ENCODE measurements around the gene PPARA. TPM values are rescaled to one million over a fixed set of nuclear protein-coding genes. Genes with fewer than 3 reads are reported as not detected.
"Not testable (repeated sequence)": the region's sequence is repeated elsewhere in the genome, so short reads cannot be mapped to it uniquely, and the experiment has no call there.

PPARA gene
- total RNA-seq, 2 donors from 2014 or later = 31.7 to 36.1 TPM

GRCh38 chr22:46260038-46260437 is 109.7 kb downstream of the PPARA start:
- H3K4me3 Mint-ChIP-seq = no peak overlapping the region
- no peaks in the 10 kb centered on the region for H3K36me3 Mint-ChIP-seq
- peaks cover 0 to 3% of the 10 kb centered on the region in 2 donors for H3K27me3 Mint-ChIP-seq
- peaks cover 14 to 18% of the 10 kb centered on the region in 2 donors for H3K4me1 Mint-ChIP-seq (ENCODE audit: low read depth in 2 of 2)
- no peaks in the 10 kb centered on the region for H3K9me3 Mint-ChIP-seq
- no peak for ATAC-seq
- no peak for DNase-seq (ENCODE audit: low spot score)
- H3K27ac Mint-ChIP-seq = no peak overlapping the region

- H3K9me3 Mint-ChIP-seq = no peaks in the 10 kb centered on the region
- peaks cover 0 to 3% of the 10 kb centered on the region in 2 donors for H3K27me3 Mint-ChIP-seq
- no peaks in the 10 kb centered on the region for H3K36me3 Mint-ChIP-seq
- peaks cover 22 to 28% of the 10 kb centered on the region in 2 donors for H3K4me1 Mint-ChIP-seq (ENCODE audit: low read depth in 2 of 2)
- peak; percentile 83 for DNase-seq (ENCODE audit: low spot score)
- H3K4me3 Mint-ChIP-seq = no peak overlapping the region
- ATAC-seq = peak; percentile 91 to 94
- H3K27ac Mint-ChIP-seq = peak overlapping the region in 1 of 2 donors; percentile 72
Observed at GRCh38 chr22:46262449-46263215, 112.3 kb downstream of the PPARA start.

- Mint-ChIP-seq H3K27me3 (peaks cover 0 to 3% of the 10 kb centered on the region in 2 donors), H3K27ac (peak within 1 kb of the TSS; percentile 44 to 72), H3K36me3 (no peaks in the 10 kb centered on the region), H3K4me1 (ENCODE audit: low read depth in 2 of 2) (peaks cover 23 to 30% of the 10 kb centered on the region in 2 donors), H3K9me3 (no peaks in the 10 kb centered on the region), H3K4me3 (peak within 1 kb of the TSS; percentile 70)
- DNase-seq (ENCODE audit: low spot score) (no peak), ATAC-seq (no peak)
Observed at GRCh38 chr22:46263216-46263590, 112.9 kb downstream of the PPARA start, which contains the start of gene PKDREJ. PKDREJ (minus strand) TSS chr22:46263343; CDS start chr22:46263322, 21 bp downstream.

GRCh38 chr22:46264520-46264919 is 114.2 kb downstream of the PPARA start:
- H3K4me3 Mint-ChIP-seq = peak overlapping the region; percentile 70
- not testable (repeated sequence) for H3K27ac Mint-ChIP-seq; ATAC-seq; H3K9me3 Mint-ChIP-seq; H3K27me3 Mint-ChIP-seq; H3K36me3 Mint-ChIP-seq; DNase-seq (ENCODE audit: low spot score)
- peaks cover 29 to 38% of the 10 kb centered on the region in 2 donors for H3K4me1 Mint-ChIP-seq (ENCODE audit: low read depth in 2 of 2)

- DNase-seq (ENCODE audit: low spot score); H3K36me3 Mint-ChIP-seq; H3K27me3 Mint-ChIP-seq; H3K27ac Mint-ChIP-seq; ATAC-seq; H3K4me3 Mint-ChIP-seq; H3K9me3 Mint-ChIP-seq: not testable (repeated sequence)
- H3K4me1 Mint-ChIP-seq (ENCODE audit: low read depth in 2 of 2) = peaks cover 36 to 45% of the 10 kb centered on the region in 2 donors
Observed at GRCh38 chr22:46265627-46266026, 115.3 kb downstream of the PPARA start.

GRCh38 chr22:46267431-46268279 is 117.3 kb downstream of the PPARA start, which contains the start of gene TTC38:
TTC38 (plus strand) TSS chr22:46268008; CDS start chr22:46268040, 32 bp downstream.
- peak; percentile 92 to 96 for ATAC-seq
- Mint-ChIP-seq H3K4me3 (peak within 1 kb of the TSS; percentile 95), H3K27me3 (no peaks in the 10 kb centered on the region), H3K36me3 (no peaks in the 10 kb centered on the region), H3K27ac (peak within 1 kb of the TSS; percentile 73 to 92), H3K4me1 (ENCODE audit: low read depth in 2 of 2) (peaks cover 30 to 40% of the 10 kb centered on the region in 2 donors), H3K9me3 (no peaks in the 10 kb centered on the region)
- DNase-seq (ENCODE audit: low spot score) = peak; percentile 81

GRCh38 chr22:46269564-46269963 is 119.2 kb downstream of the PPARA start:
- ATAC-seq (no peak), DNase-seq (ENCODE audit: low spot score) (no peak)
- Mint-ChIP-seq H3K4me1 (ENCODE audit: low read depth in 2 of 2) (peaks cover 21 to 30% of the 10 kb centered on the region in 2 donors), H3K9me3 (no peaks in the 10 kb centered on the region), H3K36me3 (no peaks in the 10 kb centered on the region), H3K4me3 (peak overlapping the region; percentile 95), H3K27me3 (no peaks in the 10 kb centered on the region), H3K27ac (peak overlapping the region in 1 of 2 donors; percentile 92)

- no peak for ATAC-seq
- Mint-ChIP-seq H3K4me3 (no peak overlapping the region), H3K27ac (no peak overlapping the region), H3K4me1 (ENCODE audit: low read depth in 2 of 2) (peaks cover 36 to 40% of the 10 kb centered on the region in 2 donors), H3K27me3 (no peaks in the 10 kb centered on the region), H3K9me3 (no peaks in the 10 kb centered on the region), H3K36me3 (peaks cover 16% of the 10 kb centered on the region)
- no peak for DNase-seq (ENCODE audit: low spot score)
Observed at GRCh38 chr22:46272196-46272595, 121.9 kb downstream of the PPARA start.

- Mint-ChIP-seq H3K4me1 (ENCODE audit: low read depth in 2 of 2) (peaks cover 38 to 40% of the 10 kb centered on the region in 2 donors), H3K4me3 (no peak overlapping the region), H3K36me3 (peaks cover 17% of the 10 kb centered on the region), H3K27ac (no peak overlapping the region), H3K27me3 (no peaks in the 10 kb centered on the region), H3K9me3 (no peaks in the 10 kb centered on the region)
- DNase-seq (ENCODE audit: low spot score) = no peak
- ATAC-seq = peak in 1 of 2 donors; percentile 13
Observed at GRCh38 chr22:46272762-46273431, 122.6 kb downstream of the PPARA start.

GRCh38 chr22:46273432-46274148 is 123.3 kb downstream of the PPARA start:
- peaks cover 22% of the 10 kb centered on the region for H3K36me3 Mint-ChIP-seq
- H3K9me3 Mint-ChIP-seq = no peaks in the 10 kb centered on the region
- H3K27ac Mint-ChIP-seq = no peak overlapping the region
- peaks cover 39 to 42% of the 10 kb centered on the region in 2 donors for H3K4me1 Mint-ChIP-seq (ENCODE audit: low read depth in 2 of 2)
- peak in 1 of 2 donors; percentile 35 for ATAC-seq
- H3K27me3 Mint-ChIP-seq = no peaks in the 10 kb centered on the region
- no peak overlapping the region for H3K4me3 Mint-ChIP-seq
- DNase-seq (ENCODE audit: low spot score) = no peak

GRCh38 chr22:46274381-46274780 is 124.1 kb downstream of the PPARA start:
- no peak for DNase-seq (ENCODE audit: low spot score)
- no peak overlapping the region for H3K4me3 Mint-ChIP-seq
- no peaks in the 10 kb centered on the region for H3K9me3 Mint-ChIP-seq
- H3K36me3 Mint-ChIP-seq = peaks cover 22% of the 10 kb centered on the region
- no peaks in the 10 kb centered on the region for H3K27me3 Mint-ChIP-seq
- no peak for ATAC-seq
- peaks cover 38 to 44% of the 10 kb centered on the region in 2 donors for H3K4me1 Mint-ChIP-seq (ENCODE audit: low read depth in 2 of 2)
- H3K27ac Mint-ChIP-seq = no peak overlapping the region

GRCh38 chr22:46275455-46276122 is 125.3 kb downstream of the PPARA start:
- DNase-seq (ENCODE audit: low spot score) (no peak), ATAC-seq (no peak)
- Mint-ChIP-seq H3K4me3 (peak overlapping the region; percentile 55), H3K9me3 (no peaks in the 10 kb centered on the region), H3K4me1 (ENCODE audit: low read depth in 2 of 2) (peaks cover 41 to 44% of the 10 kb centered on the region in 2 donors), H3K27me3 (no peaks in the 10 kb centered on the region), H3K36me3 (peaks cover 22% of the 10 kb centered on the region), H3K27ac (peak overlapping the region; percentile 37 to 75)
